ENCODE results near the gene PALMD. TPM values are rescaled to one million over a fixed set of nuclear protein-coding genes. Genes with fewer than 3 reads are reported as not detected.

Gene PALMD
- total and polyA plus RNA-seq, 2 of the 8 experiments (the other 6 are each of a cell fraction or from before 2014, with no cell fraction given), result not detected

DNA sequence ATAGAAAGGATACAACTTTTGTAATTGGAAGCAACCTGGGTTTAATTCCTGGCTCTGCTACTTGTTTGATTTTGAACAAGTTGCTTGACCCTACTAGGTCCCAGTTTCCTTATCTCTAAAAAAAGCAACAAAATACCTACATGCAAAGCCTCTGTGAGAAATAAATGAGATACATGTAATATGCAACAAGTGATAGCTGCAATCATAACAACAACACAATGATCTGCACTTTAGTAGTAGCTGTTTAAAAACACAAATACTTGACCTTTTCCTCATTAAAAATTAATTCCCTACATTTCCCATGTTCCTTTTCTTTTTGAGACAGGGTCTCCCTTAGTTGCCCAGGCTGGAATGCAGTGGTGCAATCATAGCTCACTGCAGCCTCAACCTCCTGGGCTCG is 80.5 kb downstream of the PALMD start (continued):
- TF ChIP-seq, protein P1, sequence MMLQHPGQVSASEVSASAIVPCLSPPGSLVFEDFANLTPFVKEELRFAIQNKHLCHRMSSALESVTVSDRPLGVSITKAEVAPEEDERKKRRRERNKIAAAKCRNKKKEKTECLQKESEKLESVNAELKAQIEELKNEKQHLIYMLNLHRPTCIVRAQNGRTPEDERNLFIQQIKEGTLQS (IDR thresholded peaks at IDR 0.05; ENCODE audit: insufficient read depth, low read depth, low read length), result no peak
- TF ChIP-seq SRF (IDR thresholded peaks at IDR 0.05; ENCODE audit: low read depth, low read length) (no peak), EGR1 (IDR thresholded peaks at IDR 0.05; ENCODE audit: borderline replicate concordance, low read depth, low read length) (no peak), HDAC6 (IDR thresholded peaks at IDR 0.05; ENCODE audit: low read depth, low read length) (no peak), NANOG (IDR thresholded peaks at IDR 0.05; ENCODE audit: insufficient read depth, low read depth, low read length, poor library complexity, severe bottlenecking) (no peak), TBP (IDR thresholded peaks at IDR 0.05; ENCODE audit: low read depth, low read length) (no peak), CHD2 (IDR thresholded peaks at IDR 0.05; ENCODE audit: low read length) (no peak), CBX5 (IDR thresholded peaks at IDR 0.05; ENCODE audit: low read depth, low read length) (no peak)
